Panc1 (cell line): Measurements from ENCODE around the gene VWA5B1. TPM values are rescaled to one million over a fixed set of nuclear protein-coding genes. Genes with fewer than 3 reads are reported as not detected.

Experiments
- ATAC-seq: fragments of 200-7000 bp; cut with Tn5 transposase; 2 replicates; pipeline ENCODE4 v1.9.1; 2020; ENCODE audit warnings: mild to moderate bottlenecking, moderate library complexity
- BruUV-seq: library from RNA; stranded (reverse); fragments of 400-500 nt; replicated peaks from 2 replicates; lab custom pipeline; 2021; lab: Mats Ljungman, UMichigan
- CTCF ChIA-PET: fragments of 300-600 bp; sonication (Branson Sonifier 250); formaldehyde crosslinking; loops from one replicate; lab custom pipeline; 2022; ENCODE audit warnings: antibody characterized with exemption; lab: Charles Lee
- POLR2A ChIA-PET: fragments of 300-600 bp; sonication (Branson Sonifier 250); formaldehyde crosslinking; loops from one replicate; lab custom pipeline; 2022; ENCODE audit warnings: antibody characterized with exemption; lab: Charles Lee
- DNase-seq: peaks from one replicate; pipeline ENCODE4 v3.0.0-alpha.2; 2010; ENCODE audit warnings: low read depth, low spot score
- H3K27ac ChIP-seq: 2 replicates; pipeline ENCODE4 v1.5.1; 2011; ENCODE audit warnings: mild to moderate bottlenecking, low read length, inconsistent platforms
- H3K27me3 ChIP-seq: fragments of 200-500 bp; sonication (Bioruptor generic); 2 replicates; pipeline ENCODE4 v1.6.0; 2014; ENCODE audit warnings: low read length, inconsistent platforms; ENCODE audit not compliant: control insufficient read depth, insufficient read depth
- H3K36me3 ChIP-seq: fragments of 200-500 bp; sonication (Bioruptor generic); 2 replicates; pipeline ENCODE4 v1.5.1; 2014; ENCODE audit warnings: inconsistent platforms, mild to moderate bottlenecking, low read length, moderate library complexity; ENCODE audit not compliant: control insufficient read depth, insufficient read depth
- H3K4me1 ChIP-seq: 2 replicates; pipeline ENCODE4 v1.5.1; 2011; ENCODE audit warnings: inconsistent platforms, mild to moderate bottlenecking, low read length, moderate library complexity; ENCODE audit not compliant: control insufficient read depth, insufficient read depth
- H3K4me3 ChIP-seq, 2 experiments: 2 replicates each; pipeline ENCODE4 v1.5.1; 2011 to 2012; ENCODE audit warnings: low read depth in 2 of 2, low read length in 2 of 2, mild to moderate bottlenecking in 2 of 2, inconsistent platforms in 1 of 2, moderate library complexity in 1 of 2
- H3K9me3 ChIP-seq: fragments of 200-500 bp; sonication (Bioruptor generic); 2 replicates; pipeline ENCODE4 v1.5.1; 2014; ENCODE audit warnings: low read depth, mild to moderate bottlenecking, inconsistent platforms, low read length, moderate library complexity; ENCODE audit not compliant: control insufficient read depth, insufficient read depth
- POLR2AphosphoS5 ChIP-seq: IDR thresholded peaks from 2 replicates; pipeline ENCODE4 v1.6.1; 2012; ENCODE audit warnings: mild to moderate bottlenecking, low read depth, low read length, moderate library complexity
- SIN3A ChIP-seq: IDR thresholded peaks from 2 replicates; pipeline ENCODE4 v1.6.1; 2012; ENCODE audit warnings: low read depth, mild to moderate bottlenecking, low read length, moderate library complexity, borderline replicate concordance; ENCODE audit not compliant: insufficient read depth
- TCF7L2 ChIP-seq: IDR thresholded peaks from 2 replicates; pipeline ENCODE4 v1.6.1; 2011; ENCODE audit warnings: mild to moderate bottlenecking, low read depth, low read length, inconsistent platforms
- in situ Hi-C: cut with HindIII; loops from 2 replicates; pipeline ENCODE4 v1.10.0; 2016; ENCODE audit warnings: low sequenced_read_pairs, low pct_unique_long_range_greater_than_20kb
- intact Hi-C: fragments of 100-400 bp; cut with micrococcal nuclease; formaldehyde crosslinking; loops from one replicate; pipeline ENCODE4 v1.10.0; 2022; ENCODE audit not compliant: unreplicated experiment
- total RNA-seq: library from RNA; stranded (reverse); gene quantifications from one replicate; pipeline ENCODE4 v1.2.1, GENCODE V29; 2021; ENCODE audit not compliant: unreplicated experiment
- TF ChIP-seq, protein P1 (sequence below): fragments of 450-650 bp; IDR thresholded peaks from 2 replicates; pipeline ENCODE4 v1.5.1; 2017; ENCODE audit warnings: mild to moderate bottlenecking
- TF ChIP-seq, protein P2 (sequence below), 2 experiments: IDR thresholded peaks; 2 replicates each; pipeline ENCODE4 v1.6.1; 2011 to 2012; ENCODE audit warnings: low read depth in 2 of 2, control low read depth in 1 of 2, low read length in 1 of 2, mild to moderate bottlenecking in 1 of 2, moderate library complexity in 1 of 2; ENCODE audit not compliant: insufficient read depth in 1 of 2

The VWA5B1 gene
- total RNA-seq, 1 experiment from 2014 or later: not detected

DNA sequence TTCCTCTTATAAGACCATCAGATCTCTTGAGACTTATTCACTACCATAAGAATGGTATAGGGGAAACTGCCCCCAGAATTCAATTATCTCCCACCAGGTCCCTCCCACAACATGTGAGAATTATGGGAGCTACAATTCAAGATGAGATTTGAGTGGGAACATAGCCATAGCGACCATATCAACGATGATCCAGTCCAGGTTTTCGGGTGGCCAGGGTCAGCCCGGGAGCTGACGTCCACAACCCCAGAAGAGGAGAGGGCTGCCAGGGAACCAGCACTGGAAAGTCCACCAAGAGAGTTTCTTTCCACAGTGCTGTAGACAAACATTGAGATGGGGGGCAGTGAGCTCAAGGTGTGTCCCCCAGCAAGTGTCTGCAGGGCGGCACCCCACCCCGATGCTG lies 88.4 kb downstream of the VWA5B1 start:
- H3K9me3 ChIP-seq: no peaks in the 10 kb centered on the region
- H3K27ac ChIP-seq: no peak overlapping the region
- in situ Hi-C loops (no loop called here), intact Hi-C loops (loop anchor here (5.0 kb wide), 1 partner anchor 113 kb away; no protein-coding TSS in a partner anchor)
- BruUV-seq: no TSS peak
- H3K4me3 ChIP-seq: no peak overlapping the region
- H3K36me3 ChIP-seq: no peaks in the 10 kb centered on the region
- no peak for ATAC-seq
- H3K4me1 ChIP-seq: no peaks in the 10 kb centered on the region
- no peak for DNase-seq
- TF ChIP-seq, protein P1, sequence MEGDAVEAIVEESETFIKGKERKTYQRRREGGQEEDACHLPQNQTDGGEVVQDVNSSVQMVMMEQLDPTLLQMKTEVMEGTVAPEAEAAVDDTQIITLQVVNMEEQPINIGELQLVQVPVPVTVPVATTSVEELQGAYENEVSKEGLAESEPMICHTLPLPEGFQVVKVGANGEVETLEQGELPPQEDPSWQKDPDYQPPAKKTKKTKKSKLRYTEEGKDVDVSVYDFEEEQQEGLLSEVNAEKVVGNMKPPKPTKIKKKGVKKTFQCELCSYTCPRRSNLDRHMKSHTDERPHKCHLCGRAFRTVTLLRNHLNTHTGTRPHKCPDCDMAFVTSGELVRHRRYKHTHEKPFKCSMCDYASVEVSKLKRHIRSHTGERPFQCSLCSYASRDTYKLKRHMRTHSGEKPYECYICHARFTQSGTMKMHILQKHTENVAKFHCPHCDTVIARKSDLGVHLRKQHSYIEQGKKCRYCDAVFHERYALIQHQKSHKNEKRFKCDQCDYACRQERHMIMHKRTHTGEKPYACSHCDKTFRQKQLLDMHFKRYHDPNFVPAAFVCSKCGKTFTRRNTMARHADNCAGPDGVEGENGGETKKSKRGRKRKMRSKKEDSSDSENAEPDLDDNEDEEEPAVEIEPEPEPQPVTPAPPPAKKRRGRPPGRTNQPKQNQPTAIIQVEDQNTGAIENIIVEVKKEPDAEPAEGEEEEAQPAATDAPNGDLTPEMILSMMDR: no peak
- TF ChIP-seq, protein P2, sequence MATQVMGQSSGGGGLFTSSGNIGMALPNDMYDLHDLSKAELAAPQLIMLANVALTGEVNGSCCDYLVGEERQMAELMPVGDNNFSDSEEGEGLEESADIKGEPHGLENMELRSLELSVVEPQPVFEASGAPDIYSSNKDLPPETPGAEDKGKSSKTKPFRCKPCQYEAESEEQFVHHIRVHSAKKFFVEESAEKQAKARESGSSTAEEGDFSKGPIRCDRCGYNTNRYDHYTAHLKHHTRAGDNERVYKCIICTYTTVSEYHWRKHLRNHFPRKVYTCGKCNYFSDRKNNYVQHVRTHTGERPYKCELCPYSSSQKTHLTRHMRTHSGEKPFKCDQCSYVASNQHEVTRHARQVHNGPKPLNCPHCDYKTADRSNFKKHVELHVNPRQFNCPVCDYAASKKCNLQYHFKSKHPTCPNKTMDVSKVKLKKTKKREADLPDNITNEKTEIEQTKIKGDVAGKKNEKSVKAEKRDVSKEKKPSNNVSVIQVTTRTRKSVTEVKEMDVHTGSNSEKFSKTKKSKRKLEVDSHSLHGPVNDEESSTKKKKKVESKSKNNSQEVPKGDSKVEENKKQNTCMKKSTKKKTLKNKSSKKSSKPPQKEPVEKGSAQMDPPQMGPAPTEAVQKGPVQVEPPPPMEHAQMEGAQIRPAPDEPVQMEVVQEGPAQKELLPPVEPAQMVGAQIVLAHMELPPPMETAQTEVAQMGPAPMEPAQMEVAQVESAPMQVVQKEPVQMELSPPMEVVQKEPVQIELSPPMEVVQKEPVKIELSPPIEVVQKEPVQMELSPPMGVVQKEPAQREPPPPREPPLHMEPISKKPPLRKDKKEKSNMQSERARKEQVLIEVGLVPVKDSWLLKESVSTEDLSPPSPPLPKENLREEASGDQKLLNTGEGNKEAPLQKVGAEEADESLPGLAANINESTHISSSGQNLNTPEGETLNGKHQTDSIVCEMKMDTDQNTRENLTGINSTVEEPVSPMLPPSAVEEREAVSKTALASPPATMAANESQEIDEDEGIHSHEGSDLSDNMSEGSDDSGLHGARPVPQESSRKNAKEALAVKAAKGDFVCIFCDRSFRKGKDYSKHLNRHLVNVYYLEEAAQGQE (IDR thresholded peaks at IDR 0.05; ENCODE audit: insufficient read depth in 1 of 2, low read depth in 2 of 2, low read length in 1 of 2): no peak
- TF ChIP-seq POLR2AphosphoS5: no peak
- ChIA-PET CTCF (interaction anchor here (0.6 kb wide), 1 partner anchor 1000 kb away, joined by 7 read pairs; no protein-coding TSS in a partner anchor), POLR2A (no interaction called here)
- H3K27me3 ChIP-seq: peaks cover 3% of the 10 kb centered on the region; the same call in 1 of the 2 replicates

DNA sequence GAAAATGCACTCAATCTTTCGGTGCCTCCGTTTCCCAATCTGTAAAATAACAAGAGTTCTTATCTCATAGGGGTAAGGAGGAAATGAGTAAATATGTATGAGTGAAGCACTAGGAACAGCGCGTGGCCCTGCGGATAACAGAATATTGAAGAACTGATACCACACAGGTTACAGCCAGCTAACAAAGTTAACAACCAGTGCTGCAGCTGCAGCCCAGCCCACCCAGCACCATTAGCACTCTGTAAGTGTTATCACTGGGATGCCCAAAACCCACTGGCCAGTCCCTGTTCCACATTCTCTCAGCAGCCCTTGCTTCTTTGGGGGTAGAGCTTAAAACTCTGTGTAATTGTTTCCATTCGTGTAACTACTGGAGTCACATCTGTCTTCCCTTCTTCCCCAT lies 89.5 kb downstream of the VWA5B1 start:
- in situ Hi-C loops: no loop called here
- POLR2A ChIA-PET: no interaction called here

More for the DNA sequence above, 89.5 kb downstream of the VWA5B1 start:
- Histone ChIP-seq H3K36me3 (no peaks in the 10 kb centered on the region), H3K9me3 (no peaks in the 10 kb centered on the region), H3K27me3 (peaks cover 6% of the 10 kb centered on the region; the same call in 1 of the 2 replicates), H3K4me3 (no peak overlapping the region), H3K4me1 (no peaks in the 10 kb centered on the region), H3K27ac (no peak overlapping the region)
- no peak for DNase-seq
- no TSS peak for BruUV-seq
- no peak for ATAC-seq
- no peak for TF ChIP-seq TCF7L2
- TF ChIP-seq, protein P1: no peak
- TF ChIP-seq, protein P2 (IDR thresholded peaks at IDR 0.05; ENCODE audit: insufficient read depth in 1 of 2, low read depth in 2 of 2, low read length in 1 of 2): no peak
- TF ChIP-seq POLR2AphosphoS5: no peak
- TF ChIP-seq SIN3A: no peak
- CTCF ChIA-PET: interaction anchor here (0.6 kb wide), 2 partner anchors 54 to 201 kb away, joined by 3 to 4 read pairs; no protein-coding TSS in a partner anchor
- intact Hi-C loops: loop anchor here (10.0 kb wide), 1 partner anchor 165 kb away; no protein-coding TSS in a partner anchor
